Fibroblast of skin of abdomen (primary cell): ENCODE data around the gene OSER1.
A peak's percentile ranks its signal among the peaks of the same experiment; 100 is the strongest.
"Not testable (repeated sequence)": the region's sequence is repeated elsewhere in the genome, so short reads cannot be mapped to it uniquely, and the experiment has no call there.

Source experiments
- DNase-seq: peaks from one replicate; pipeline ENCODE4 v3.0.0-alpha.2; 2013

OSER1 gene

DNA sequence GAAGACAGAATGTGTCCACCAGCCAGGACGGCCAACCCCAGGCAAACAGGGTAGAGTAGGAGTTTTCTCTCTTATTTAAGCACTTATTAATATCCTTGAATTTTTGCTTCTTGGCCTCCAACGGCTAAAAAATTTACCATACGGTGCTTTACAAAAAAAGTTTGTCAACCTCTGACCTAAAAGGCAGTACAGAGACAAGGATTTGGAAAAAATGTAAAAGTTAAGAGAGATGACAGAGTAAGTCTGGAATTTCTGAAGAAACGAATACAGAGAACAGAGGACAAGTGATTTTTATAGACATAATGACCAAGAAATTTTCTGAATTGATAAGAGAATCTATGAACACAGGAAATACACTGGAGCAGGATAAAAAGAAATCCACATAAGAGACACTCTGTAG is 10.2 kb downstream of the OSER1 start:
- no peak for DNase-seq

DNA sequence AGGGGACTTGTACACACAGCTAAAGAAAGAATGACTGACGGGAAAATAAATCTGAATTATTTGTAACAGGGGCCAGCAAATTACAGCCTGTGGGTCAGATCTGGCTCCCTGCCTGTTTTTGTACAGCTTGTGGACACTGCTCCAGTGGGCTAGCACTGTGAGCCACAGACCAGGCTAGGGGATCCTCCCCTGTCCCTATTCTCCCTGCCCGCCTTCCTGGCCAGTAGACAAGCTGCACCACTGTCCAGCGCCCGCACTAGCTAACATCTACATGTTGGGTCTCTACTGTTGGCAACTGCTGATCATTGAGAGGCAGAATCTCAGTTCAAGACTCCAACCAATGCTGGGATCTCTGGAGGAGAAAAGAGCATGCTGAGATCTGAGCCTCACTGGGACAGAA is 10.7 kb downstream of the OSER1 start:
- no peak for DNase-seq

GRCh38 chr20:44198872-44199271 is 11.7 kb downstream of the OSER1 start:
- no peak for DNase-seq

DNA sequence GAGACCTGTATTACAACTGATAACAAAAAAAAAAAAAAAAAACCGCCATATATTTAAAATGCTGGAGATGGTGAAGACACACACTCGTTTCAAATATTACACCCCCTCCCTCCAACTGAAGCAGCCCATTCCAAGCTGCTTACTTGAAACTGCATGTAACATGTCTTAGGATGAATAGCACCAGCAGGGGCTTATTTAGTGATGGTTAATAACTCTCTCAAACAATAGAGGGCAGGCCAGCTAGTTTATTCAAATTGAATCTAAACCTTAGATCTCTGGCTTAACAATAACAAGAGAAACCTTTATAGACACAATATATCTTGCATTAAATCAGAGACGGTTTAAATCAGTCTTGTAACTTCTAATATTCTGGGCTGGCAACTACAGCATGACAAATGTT is 14.3 kb downstream of the OSER1 start:
- no peak for DNase-seq

DNA sequence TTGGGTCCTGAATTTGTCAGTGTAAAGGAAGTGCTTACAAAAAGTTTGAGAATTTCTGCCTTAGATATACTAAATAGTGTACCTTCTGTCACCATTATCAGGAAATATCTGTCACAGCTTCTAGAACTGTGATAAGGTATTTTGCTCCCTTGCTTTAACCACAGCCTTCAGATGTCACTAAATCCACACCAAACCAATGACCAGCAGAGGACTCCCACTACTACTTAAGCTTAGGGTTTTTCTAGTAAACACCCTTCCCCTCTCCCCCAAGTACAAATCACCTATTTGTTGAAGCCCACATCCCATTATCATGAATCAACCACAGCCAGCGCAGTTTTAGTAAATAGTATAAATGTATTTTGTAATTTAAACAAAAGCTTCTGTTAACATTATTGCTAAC is 15.0 kb downstream of the OSER1 start:
- no peak for DNase-seq

DNA sequence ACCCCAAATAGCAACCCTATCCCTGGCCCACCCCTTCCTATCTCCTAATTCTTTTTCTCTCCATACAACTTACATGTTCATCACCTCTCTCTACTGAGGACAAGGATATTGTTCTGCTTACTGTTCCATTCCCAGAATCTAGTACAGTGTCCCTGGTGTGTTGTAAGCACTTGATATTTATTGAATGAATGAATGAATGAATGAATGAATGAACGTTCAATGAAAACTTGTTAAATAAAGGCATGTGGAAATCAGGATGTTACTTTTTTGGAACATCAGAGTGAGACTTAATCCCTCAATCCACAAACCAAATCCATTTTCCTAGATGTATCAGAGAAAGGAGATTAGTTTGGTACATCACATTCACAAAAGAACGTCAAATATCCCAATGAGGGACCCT is 16.8 kb downstream of the OSER1 start:
- no peak for DNase-seq

DNA sequence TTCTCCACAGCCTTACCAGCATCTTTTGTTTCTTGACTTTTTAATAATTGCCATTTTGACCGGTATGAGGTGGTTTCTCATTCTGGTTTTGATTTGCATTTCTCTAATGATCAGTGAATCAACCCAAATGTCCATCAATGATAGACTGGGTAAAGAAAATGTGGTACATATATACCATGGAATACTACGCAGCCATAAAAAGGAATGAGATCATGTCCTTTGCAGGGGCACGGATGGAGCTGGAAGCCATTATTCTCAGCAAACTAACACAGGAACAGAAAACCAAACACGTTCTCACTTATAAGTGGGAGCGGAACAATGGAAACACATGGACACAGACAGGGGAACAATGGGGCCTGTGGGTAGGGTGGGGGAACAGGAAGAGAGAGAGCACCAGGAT is 18.9 kb downstream of the OSER1 start:
- not testable (repeated sequence) for DNase-seq

DNA sequence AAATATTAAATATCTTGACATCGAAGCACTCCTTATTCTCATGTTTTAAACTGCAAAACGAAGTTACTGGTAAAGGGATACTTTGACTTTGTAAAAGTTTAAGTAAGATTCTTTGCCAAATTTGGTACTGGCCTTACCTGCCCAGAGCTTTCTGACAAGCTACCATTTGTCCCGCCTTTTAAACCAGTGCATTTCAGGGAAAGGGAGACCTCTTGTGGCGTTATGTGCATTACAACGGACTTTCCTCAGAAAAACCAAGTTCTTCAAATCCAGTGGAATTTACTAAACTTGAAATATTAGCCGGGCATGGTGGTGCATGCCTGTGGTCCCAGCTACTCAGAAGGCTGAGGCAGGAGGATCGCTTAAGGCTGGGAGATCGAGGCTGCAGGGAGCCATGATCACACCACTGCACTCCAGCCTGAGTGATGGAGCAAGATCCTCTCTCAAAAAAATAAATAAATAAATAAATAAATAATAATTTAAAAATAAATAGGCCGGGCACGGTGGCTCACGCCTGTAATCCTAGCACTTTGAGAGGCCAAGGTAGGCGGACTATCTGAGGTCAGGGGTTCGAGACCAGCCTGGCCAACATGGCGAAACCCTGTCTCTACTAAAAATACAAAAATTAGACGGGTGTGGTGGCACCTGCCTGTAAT is 20.2 kb downstream of the OSER1 start:
- DNase-seq = peak; percentile 77

DNA sequence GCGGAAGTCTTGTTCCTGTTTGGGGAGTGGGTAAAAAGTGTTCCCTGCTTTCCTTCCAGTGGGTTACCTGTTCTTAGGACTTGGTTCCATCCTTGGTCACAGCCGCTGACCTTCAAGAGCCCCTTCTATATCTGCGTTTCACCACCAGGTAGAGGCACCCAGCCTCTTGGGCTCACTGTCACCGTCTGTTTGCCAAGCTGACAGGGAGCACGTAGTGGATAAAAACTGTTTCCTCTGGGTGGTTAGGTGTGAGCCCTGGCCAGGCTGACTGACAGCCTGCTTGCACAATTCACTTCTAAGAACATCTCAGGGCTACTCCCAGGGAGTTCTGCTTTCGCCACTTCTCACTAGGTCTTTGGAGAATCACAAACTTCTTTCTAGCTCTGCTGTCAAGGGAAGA is 21.8 kb downstream of the OSER1 start:
- DNase-seq = no peak

DNA sequence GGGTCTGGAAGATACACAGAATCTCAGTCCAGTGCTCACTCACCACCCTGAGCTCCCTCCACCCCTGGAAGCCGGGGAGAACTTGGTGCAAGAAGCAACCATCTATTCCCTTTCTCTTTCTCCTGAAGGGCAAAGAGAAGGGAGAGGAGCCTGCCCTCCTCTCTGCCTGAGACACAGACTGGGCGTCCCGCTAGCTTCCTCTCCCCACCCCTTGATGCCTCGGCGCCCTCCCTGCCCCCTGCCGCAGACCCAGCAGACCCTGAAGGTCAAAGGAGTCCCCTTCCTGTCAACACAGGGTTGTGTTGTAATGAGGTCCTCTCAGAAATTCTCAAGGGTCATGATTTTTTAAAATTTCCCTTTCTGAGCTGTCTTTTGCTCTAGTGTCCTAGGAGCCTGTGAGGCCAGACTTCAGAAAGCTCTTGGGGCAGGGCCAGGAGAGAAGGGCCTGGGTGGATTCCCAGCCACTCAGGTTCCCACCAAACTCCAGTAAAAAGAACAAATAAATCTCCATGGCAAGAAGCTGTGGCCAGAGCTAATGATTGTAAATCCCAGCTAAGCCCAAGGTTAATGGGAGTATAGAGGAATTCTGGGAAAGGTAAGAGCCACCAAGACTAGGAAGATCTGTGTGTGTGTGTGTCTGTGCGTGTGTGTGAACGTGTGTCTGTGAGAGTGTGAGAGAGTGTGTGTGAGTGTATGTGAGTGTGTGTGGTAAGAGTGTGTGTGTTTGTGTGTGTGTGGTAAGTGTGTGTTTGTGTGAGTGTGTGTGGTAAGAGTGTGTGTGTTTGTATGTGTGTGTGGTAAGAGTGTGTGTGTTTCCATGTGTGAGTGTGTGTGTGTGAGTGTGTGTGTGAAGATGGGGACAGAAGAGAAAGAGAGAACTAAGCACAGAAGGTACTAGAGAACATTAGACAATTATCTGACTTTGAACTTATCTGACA is 22.5 kb downstream of the OSER1 start:
- peak; percentile 67 for DNase-seq

DNA sequence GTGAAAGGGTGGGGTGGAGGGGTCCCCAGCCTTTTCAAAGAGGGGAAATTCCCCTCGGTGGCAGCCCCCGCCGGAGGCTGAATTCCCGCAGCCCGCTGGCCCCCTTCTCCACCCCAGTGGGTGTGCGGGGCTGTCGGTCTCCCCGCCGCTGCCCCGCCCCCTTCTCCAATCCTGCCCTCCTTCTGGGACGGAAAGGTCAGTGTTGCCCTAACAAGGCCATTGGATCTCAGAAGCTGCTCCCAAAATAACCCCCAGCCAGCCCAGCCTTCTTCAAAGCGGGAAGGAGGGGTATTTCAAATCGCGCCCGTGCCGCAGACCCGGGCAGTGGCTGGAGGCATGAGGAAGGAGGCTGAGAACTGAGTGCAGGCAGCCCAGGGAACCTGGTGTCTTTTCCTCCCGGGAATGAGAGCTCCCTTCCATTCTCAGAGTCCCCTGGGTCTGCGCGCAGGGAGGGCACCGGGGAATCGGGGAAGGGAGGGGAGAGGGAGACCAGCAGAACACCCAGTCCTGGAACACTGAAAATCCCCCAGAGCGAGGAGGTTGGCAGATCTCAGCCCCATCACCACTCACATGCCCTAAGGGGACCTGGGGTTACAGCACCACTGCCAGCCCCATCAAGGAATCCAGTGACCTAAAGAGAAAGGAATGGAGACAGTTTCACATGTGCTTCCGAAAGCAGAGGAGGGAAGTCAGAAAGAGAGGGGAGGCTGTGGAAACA is 23.4 kb downstream of the OSER1 start, which contains the start of gene JPH2:
TSS of gene JPH2 (minus strand) at position 135 of the 718 bp plus-strand sequence. CDS start 483 bp downstream, outside the sequence.
- DNase-seq = peak; percentile 89

GRCh38 chr20:44186674-44187053 is 23.9 kb downstream of the OSER1 start:
- DNase-seq = no peak

GRCh38 chr20:44186201-44186600 is 24.4 kb downstream of the OSER1 start:
- no peak for DNase-seq

- no peak for DNase-seq
Measured at GRCh38 chr20:44185574-44185973, 25.0 kb downstream of the OSER1 start.

DNA sequence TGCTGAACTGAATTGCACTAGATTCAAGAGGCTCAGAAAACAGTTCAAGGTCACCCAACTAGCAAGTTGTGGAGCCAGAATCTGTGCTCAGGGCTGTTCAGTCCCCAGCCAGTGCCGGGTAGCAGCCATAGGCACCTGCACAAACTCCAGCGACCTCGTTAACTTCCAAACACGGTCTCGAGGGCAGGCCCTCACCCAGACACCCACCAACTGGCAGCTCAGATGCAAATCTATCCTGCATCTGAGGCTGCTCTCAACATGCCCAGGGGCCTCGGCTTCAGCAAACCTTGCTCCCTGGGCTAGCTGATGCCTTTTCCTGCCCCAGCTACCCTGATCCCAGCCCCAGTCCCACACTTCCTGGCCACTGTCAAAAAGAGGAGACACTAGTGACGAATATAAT is 27.3 kb downstream of the OSER1 start:
- DNase-seq = no peak

GRCh38 chr20:44182863-44183262 is 27.7 kb downstream of the OSER1 start:
- DNase-seq = no peak

- no peak for DNase-seq
Measured at GRCh38 chr20:44182135-44182765, 28.3 kb downstream of the OSER1 start.

GRCh38 chr20:44181611-44182010 is 29.0 kb downstream of the OSER1 start:
- no peak for DNase-seq

GRCh38 chr20:44180814-44181213 is 29.8 kb downstream of the OSER1 start:
- peak; percentile 91 for DNase-seq

DNA sequence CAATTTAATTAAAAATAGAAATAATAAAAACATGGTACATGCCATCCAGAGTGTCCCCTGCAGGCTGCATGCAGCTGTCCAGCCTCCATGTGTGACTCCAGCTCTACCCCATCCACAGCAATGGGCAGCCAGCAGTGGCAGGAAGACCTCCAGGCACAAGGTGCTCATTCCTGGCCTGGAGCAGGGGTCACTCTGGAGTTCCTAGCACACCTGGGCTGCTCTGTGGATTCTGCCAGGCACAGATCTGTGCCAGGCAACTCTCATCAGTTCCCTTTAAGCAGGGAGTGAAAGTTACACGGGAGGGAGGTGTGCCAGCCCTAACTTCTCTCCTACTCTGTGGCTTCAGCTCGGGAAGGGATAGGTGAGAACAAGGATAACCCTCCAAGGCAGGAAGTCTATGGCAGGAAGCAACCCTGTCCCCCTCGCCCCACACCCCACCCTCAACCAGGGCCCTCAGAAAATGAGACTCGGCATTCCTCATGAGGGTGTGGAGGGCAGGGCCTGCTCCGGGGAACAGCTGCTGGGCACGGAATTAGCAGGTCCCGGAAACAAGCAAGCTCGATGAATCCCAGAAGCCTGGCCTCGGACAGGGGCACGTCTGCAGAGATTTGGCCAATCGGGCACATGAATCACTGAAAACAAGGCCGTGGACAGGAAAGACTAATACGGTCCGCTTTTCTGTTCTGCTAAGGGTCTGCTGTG is 33.6 kb downstream of the OSER1 start:
- peak; percentile 33 for DNase-seq

- DNase-seq = no peak
Measured at GRCh38 chr20:44174996-44175765, 35.4 kb downstream of the OSER1 start.
